Panc1 (cell line): ENCODE data around the gene RAI14. TPM values are rescaled to one million over a fixed set of nuclear protein-coding genes. Genes with fewer than 3 reads are reported as not detected.

Experiments
- ATAC-seq: fragments of 200-7000 bp; cut with Tn5 transposase; 2 replicates; pipeline ENCODE4 v1.9.1; 2020; ENCODE audit warnings: mild to moderate bottlenecking, moderate library complexity
- BruUV-seq: library from RNA; stranded (reverse); fragments of 400-500 nt; replicated peaks from 2 replicates; lab custom pipeline; 2021; lab: Mats Ljungman, UMichigan
- CTCF ChIA-PET: fragments of 300-600 bp; sonication (Branson Sonifier 250); formaldehyde crosslinking; loops from one replicate; lab custom pipeline; 2022; ENCODE audit warnings: antibody characterized with exemption; lab: Charles Lee
- POLR2A ChIA-PET: fragments of 300-600 bp; sonication (Branson Sonifier 250); formaldehyde crosslinking; loops from one replicate; lab custom pipeline; 2022; ENCODE audit warnings: antibody characterized with exemption; lab: Charles Lee
- DNase-seq: peaks from one replicate; pipeline ENCODE4 v3.0.0-alpha.2; 2010; ENCODE audit warnings: low read depth, low spot score
- H3K27ac ChIP-seq: 2 replicates; pipeline ENCODE4 v1.5.1; 2011; ENCODE audit warnings: mild to moderate bottlenecking, low read length, inconsistent platforms
- H3K27me3 ChIP-seq: fragments of 200-500 bp; sonication (Bioruptor generic); 2 replicates; pipeline ENCODE4 v1.6.0; 2014; ENCODE audit warnings: low read length, inconsistent platforms; ENCODE audit not compliant: control insufficient read depth, insufficient read depth
- H3K36me3 ChIP-seq: fragments of 200-500 bp; sonication (Bioruptor generic); 2 replicates; pipeline ENCODE4 v1.5.1; 2014; ENCODE audit warnings: inconsistent platforms, mild to moderate bottlenecking, low read length, moderate library complexity; ENCODE audit not compliant: control insufficient read depth, insufficient read depth
- H3K4me1 ChIP-seq: 2 replicates; pipeline ENCODE4 v1.5.1; 2011; ENCODE audit warnings: inconsistent platforms, mild to moderate bottlenecking, low read length, moderate library complexity; ENCODE audit not compliant: control insufficient read depth, insufficient read depth
- H3K4me3 ChIP-seq, 2 experiments: 2 replicates each; pipeline ENCODE4 v1.5.1; 2011 to 2012; ENCODE audit warnings: low read depth in 2 of 2, low read length in 2 of 2, mild to moderate bottlenecking in 2 of 2, inconsistent platforms in 1 of 2, moderate library complexity in 1 of 2
- H3K9me3 ChIP-seq: fragments of 200-500 bp; sonication (Bioruptor generic); 2 replicates; pipeline ENCODE4 v1.5.1; 2014; ENCODE audit warnings: low read depth, mild to moderate bottlenecking, inconsistent platforms, low read length, moderate library complexity; ENCODE audit not compliant: control insufficient read depth, insufficient read depth
- POLR2AphosphoS5 ChIP-seq: IDR thresholded peaks from 2 replicates; pipeline ENCODE4 v1.6.1; 2012; ENCODE audit warnings: mild to moderate bottlenecking, low read depth, low read length, moderate library complexity
- REST ChIP-seq, 2 experiments: IDR thresholded peaks; 2 replicates each; pipeline ENCODE4 v1.6.1; 2011 to 2012; ENCODE audit warnings: low read depth in 2 of 2, control low read depth in 1 of 2, low read length in 1 of 2, mild to moderate bottlenecking in 1 of 2, moderate library complexity in 1 of 2; ENCODE audit not compliant: insufficient read depth in 1 of 2
- SIN3A ChIP-seq: IDR thresholded peaks from 2 replicates; pipeline ENCODE4 v1.6.1; 2012; ENCODE audit warnings: low read depth, mild to moderate bottlenecking, low read length, moderate library complexity, borderline replicate concordance; ENCODE audit not compliant: insufficient read depth
- TCF7L2 ChIP-seq: IDR thresholded peaks from 2 replicates; pipeline ENCODE4 v1.6.1; 2011; ENCODE audit warnings: mild to moderate bottlenecking, low read depth, low read length, inconsistent platforms
- in situ Hi-C: cut with HindIII; loops from 2 replicates; pipeline ENCODE4 v1.10.0; 2016; ENCODE audit warnings: low sequenced_read_pairs, low pct_unique_long_range_greater_than_20kb
- intact Hi-C: fragments of 100-400 bp; cut with micrococcal nuclease; formaldehyde crosslinking; loops from one replicate; pipeline ENCODE4 v1.10.0; 2022; ENCODE audit not compliant: unreplicated experiment
- total RNA-seq: library from RNA; stranded (reverse); gene quantifications from one replicate; pipeline ENCODE4 v1.2.1, GENCODE V29; 2021; ENCODE audit not compliant: unreplicated experiment
- TF ChIP-seq, protein P1 (sequence below): fragments of 450-650 bp; IDR thresholded peaks from 2 replicates; pipeline ENCODE4 v1.5.1; 2017; ENCODE audit warnings: mild to moderate bottlenecking

RAI14 gene
- total RNA-seq, 1 experiment from 2014 or later = 18.5 TPM

DNA sequence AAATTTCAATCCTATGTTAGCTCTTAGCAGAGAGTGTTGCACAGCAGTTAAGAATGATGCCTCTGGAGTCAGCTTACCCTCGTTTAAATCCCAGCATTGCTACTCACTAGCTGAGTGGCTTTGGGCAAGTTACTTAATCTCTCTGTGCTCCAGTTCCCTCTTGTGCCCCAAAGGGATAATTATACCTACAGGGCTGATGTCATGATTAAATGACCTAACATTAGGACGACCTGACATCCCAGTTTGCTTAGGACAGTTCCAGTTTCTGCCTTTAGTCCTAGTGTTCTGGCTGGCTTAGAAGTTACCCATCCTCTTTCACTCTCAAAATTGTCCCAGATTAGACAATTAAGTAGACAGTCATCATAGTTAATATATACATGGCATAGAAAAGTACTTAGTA, 4.3 kb upstream of the RAI14 start:
- in situ Hi-C loops (no loop called here), intact Hi-C loops (loop anchor here (10.0 kb wide), 1 partner anchor 243 kb away; no protein-coding TSS in a partner anchor)
- no TSS peak for BruUV-seq
- Histone ChIP-seq H3K9me3 (no peaks in the 10 kb centered on the region), H3K36me3 (no peaks in the 10 kb centered on the region), H3K27ac (no peak overlapping the region), H3K4me3 (no peak overlapping the region), H3K4me1 (peaks cover 4% of the 10 kb centered on the region; the same call in 1 of the 2 replicates), H3K27me3 (peaks cover 32% of the 10 kb centered on the region)
- ChIA-PET POLR2A (no interaction called here), CTCF (no interaction called here)
- ATAC-seq (no peak), DNase-seq (no peak)
- TF ChIP-seq REST (IDR thresholded peaks at IDR 0.05; ENCODE audit: insufficient read depth in 1 of 2, low read depth in 2 of 2, low read length in 1 of 2) = no peak
- TF ChIP-seq TCF7L2 = no peak
- no peak for TF ChIP-seq POLR2AphosphoS5
- TF ChIP-seq SIN3A = no peak
- TF ChIP-seq, protein P1, sequence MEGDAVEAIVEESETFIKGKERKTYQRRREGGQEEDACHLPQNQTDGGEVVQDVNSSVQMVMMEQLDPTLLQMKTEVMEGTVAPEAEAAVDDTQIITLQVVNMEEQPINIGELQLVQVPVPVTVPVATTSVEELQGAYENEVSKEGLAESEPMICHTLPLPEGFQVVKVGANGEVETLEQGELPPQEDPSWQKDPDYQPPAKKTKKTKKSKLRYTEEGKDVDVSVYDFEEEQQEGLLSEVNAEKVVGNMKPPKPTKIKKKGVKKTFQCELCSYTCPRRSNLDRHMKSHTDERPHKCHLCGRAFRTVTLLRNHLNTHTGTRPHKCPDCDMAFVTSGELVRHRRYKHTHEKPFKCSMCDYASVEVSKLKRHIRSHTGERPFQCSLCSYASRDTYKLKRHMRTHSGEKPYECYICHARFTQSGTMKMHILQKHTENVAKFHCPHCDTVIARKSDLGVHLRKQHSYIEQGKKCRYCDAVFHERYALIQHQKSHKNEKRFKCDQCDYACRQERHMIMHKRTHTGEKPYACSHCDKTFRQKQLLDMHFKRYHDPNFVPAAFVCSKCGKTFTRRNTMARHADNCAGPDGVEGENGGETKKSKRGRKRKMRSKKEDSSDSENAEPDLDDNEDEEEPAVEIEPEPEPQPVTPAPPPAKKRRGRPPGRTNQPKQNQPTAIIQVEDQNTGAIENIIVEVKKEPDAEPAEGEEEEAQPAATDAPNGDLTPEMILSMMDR = no peak

DNA sequence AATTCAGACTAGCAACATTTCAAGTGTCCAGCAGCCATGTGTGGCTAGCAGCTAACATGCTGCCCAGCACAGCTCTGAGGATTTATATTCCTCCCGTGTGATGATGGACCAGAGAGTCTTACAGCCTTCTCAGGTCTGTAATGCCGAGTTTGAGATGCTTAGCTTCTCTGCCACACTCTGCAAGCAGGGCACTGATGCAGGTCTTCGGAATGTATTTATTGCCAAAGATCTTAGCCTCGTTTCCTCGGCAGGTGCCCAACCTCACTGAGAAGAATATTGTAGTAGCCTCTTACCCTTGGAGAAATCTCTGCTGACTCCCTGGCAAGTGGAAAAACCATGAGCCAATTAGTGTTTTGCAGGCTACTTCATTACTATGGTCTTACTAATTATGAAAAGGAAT, 3.7 kb upstream of the RAI14 start:
- peaks cover 7% of the 10 kb centered on the region; the same call in 1 of the 2 replicates for H3K4me1 ChIP-seq
- no peak overlapping the region for H3K4me3 ChIP-seq
- no peaks in the 10 kb centered on the region; the same call in 1 of the 2 replicates for H3K36me3 ChIP-seq
- ATAC-seq = no peak
- ChIA-PET POLR2A (no interaction called here), CTCF (no interaction called here)
- intact Hi-C loops (loop anchor here (10.0 kb wide), 1 partner anchor 242 kb away; no protein-coding TSS in a partner anchor), in situ Hi-C loops (no loop called here)
- DNase-seq = no peak
- no peak for TF ChIP-seq TCF7L2
- TF ChIP-seq, protein P1 = no peak
- TF ChIP-seq POLR2AphosphoS5 = no peak
- no peak for TF ChIP-seq SIN3A
- TF ChIP-seq REST (IDR thresholded peaks at IDR 0.05; ENCODE audit: insufficient read depth in 1 of 2, low read depth in 2 of 2, low read length in 1 of 2) = no peak
- H3K9me3 ChIP-seq = no peaks in the 10 kb centered on the region
- peaks cover 29% of the 10 kb centered on the region for H3K27me3 ChIP-seq
- no TSS peak for BruUV-seq
- H3K27ac ChIP-seq = no peak overlapping the region
